ENCODE results near the gene OR52A1. TPM values are rescaled to one million over a fixed set of nuclear protein-coding genes. Genes with fewer than 3 reads are reported as not detected.

The OR52A1 gene
- total and polyA plus RNA-seq, 2 donors (not counting 1 experiment from before 2014, with no cell fraction given), result not detected

- Histone ChIP-seq H3K9ac (ENCODE audit: insufficient read depth, low read length) (no peak overlapping the region), H3K4me1 (ENCODE audit: control insufficient read depth, extremely low read depth, insufficient read depth, low read length) (no peaks in the 10 kb centered on the region), H3K4me3 (replicated peaks in 1 of 4; ENCODE audit: control extremely low read depth in 1 of 4, insufficient read depth in 1 of 4, low read depth in 3 of 4, low read length in 4 of 4) (no peak overlapping the region), H3K4me2 (ENCODE audit: extremely low read depth, insufficient read depth, low read length) (no peak overlapping the region), H3K9me3 (ENCODE audit: control insufficient read depth, insufficient read depth, low read depth, low read length) (no peaks in the 10 kb centered on the region), H3K79me2 (ENCODE audit: control insufficient read depth, insufficient read depth, low read length) (no peaks in the 10 kb centered on the region), H3K36me3 (ENCODE audit: control insufficient read depth, insufficient read depth, low read length) (no peaks in the 10 kb centered on the region), H3K27me3 (ENCODE audit: control insufficient read depth, insufficient read depth, low read length) (no peaks in the 10 kb centered on the region), H3K27ac (ENCODE audit: insufficient read depth, low read length) (no peak overlapping the region), H2AFZ (ENCODE audit: low read length) (no peak overlapping the region), H4K20me1 (ENCODE audit: control insufficient read depth, extremely low read depth, insufficient read depth, low read length) (no peaks in the 10 kb centered on the region)
- DNase-seq (ENCODE audit: low read depth in 2 of 2), result no peak
- no peak for TF ChIP-seq EZH2 (IDR thresholded peaks at IDR 0.05; ENCODE audit: low read length, missing control alignments)
- TF ChIP-seq CTCF (conservative IDR thresholded peaks at IDR 0.05 in 1 of 2, IDR thresholded peaks at IDR 0.05 in 1 of 2; ENCODE audit: low read depth in 1 of 2, low read length in 2 of 2), result no peak
These were observed 43.7 kb upstream of the OR52A1 start for GRCh38 chr11:5198285-5198684.

GRCh38 chr11:5197536-5197935 is 43.0 kb upstream of the OR52A1 start:
- Histone ChIP-seq H3K9me3 (ENCODE audit: control insufficient read depth, insufficient read depth, low read depth, low read length) (no peaks in the 10 kb centered on the region), H3K4me1 (ENCODE audit: control insufficient read depth, extremely low read depth, insufficient read depth, low read length) (no peaks in the 10 kb centered on the region), H4K20me1 (ENCODE audit: control insufficient read depth, extremely low read depth, insufficient read depth, low read length) (no peaks in the 10 kb centered on the region), H3K4me3 (replicated peaks in 1 of 4; ENCODE audit: control extremely low read depth in 1 of 4, insufficient read depth in 1 of 4, low read depth in 3 of 4, low read length in 4 of 4) (no peak overlapping the region), H3K27me3 (ENCODE audit: control insufficient read depth, insufficient read depth, low read length) (no peaks in the 10 kb centered on the region), H3K36me3 (ENCODE audit: control insufficient read depth, insufficient read depth, low read length) (no peaks in the 10 kb centered on the region), H3K79me2 (ENCODE audit: control insufficient read depth, insufficient read depth, low read length) (no peaks in the 10 kb centered on the region), H2AFZ (ENCODE audit: low read length) (no peak overlapping the region), H3K9ac (ENCODE audit: insufficient read depth, low read length) (no peak overlapping the region), H3K4me2 (ENCODE audit: extremely low read depth, insufficient read depth, low read length) (no peak overlapping the region), H3K27ac (ENCODE audit: insufficient read depth, low read length) (no peak overlapping the region)
- TF ChIP-seq EZH2 (IDR thresholded peaks at IDR 0.05; ENCODE audit: low read length, missing control alignments), result no peak
- no peak for TF ChIP-seq CTCF (conservative IDR thresholded peaks at IDR 0.05 in 1 of 2, IDR thresholded peaks at IDR 0.05 in 1 of 2; ENCODE audit: low read depth in 1 of 2, low read length in 2 of 2)
- peak in 1 of 2 donors; percentile 2 for DNase-seq (ENCODE audit: low read depth in 2 of 2)

- H4K20me1 ChIP-seq (ENCODE audit: control insufficient read depth, extremely low read depth, insufficient read depth, low read length), result no peaks in the 10 kb centered on the region
- no peak overlapping the region for H3K9ac ChIP-seq (ENCODE audit: insufficient read depth, low read length)
- DNase-seq (ENCODE audit: low read depth in 2 of 2), result no peak
- TF ChIP-seq EZH2 (IDR thresholded peaks at IDR 0.05; ENCODE audit: low read length, missing control alignments), result no peak
- no peak for TF ChIP-seq CTCF (conservative IDR thresholded peaks at IDR 0.05 in 1 of 2, IDR thresholded peaks at IDR 0.05 in 1 of 2; ENCODE audit: low read depth in 1 of 2, low read length in 2 of 2)
- H3K4me1 ChIP-seq (ENCODE audit: control insufficient read depth, extremely low read depth, insufficient read depth, low read length), result no peaks in the 10 kb centered on the region
- H3K79me2 ChIP-seq (ENCODE audit: control insufficient read depth, insufficient read depth, low read length), result no peaks in the 10 kb centered on the region
- no peak overlapping the region for H3K4me2 ChIP-seq (ENCODE audit: extremely low read depth, insufficient read depth, low read length)
- no peaks in the 10 kb centered on the region for H3K9me3 ChIP-seq (ENCODE audit: control insufficient read depth, insufficient read depth, low read depth, low read length)
- no peaks in the 10 kb centered on the region for H3K27me3 ChIP-seq (ENCODE audit: control insufficient read depth, insufficient read depth, low read length)
- no peak overlapping the region for H3K4me3 ChIP-seq (replicated peaks in 1 of 4; ENCODE audit: control extremely low read depth in 1 of 4, insufficient read depth in 1 of 4, low read depth in 3 of 4, low read length in 4 of 4)
- no peak overlapping the region for H2AFZ ChIP-seq (ENCODE audit: low read length)
- no peak overlapping the region for H3K27ac ChIP-seq (ENCODE audit: insufficient read depth, low read length)
- no peaks in the 10 kb centered on the region for H3K36me3 ChIP-seq (ENCODE audit: control insufficient read depth, insufficient read depth, low read length)
These were observed 42.2 kb upstream of the OR52A1 start for GRCh38 chr11:5196731-5197130.
